Bronchial epithelial cell (primary cell): ENCODE results near the gene RAB33A. TPM values are rescaled to one million over a fixed set of nuclear protein-coding genes. Genes with fewer than 3 reads are reported as not detected.

Experiments used
- DNase-seq: peaks from one replicate; pipeline ENCODE4 v3.0.0-alpha.2; 2010; ENCODE audit warnings: low read depth
- FAIRE-seq: peaks from 2 replicates; lab custom pipeline; 2011; peaks lifted over from hg19 to GRCh38; lab: Jason Lieb, UNC
- H3K27me3 ChIP-seq: 2 replicates; pipeline ENCODE4 v1.5.1; 2011; ENCODE audit warnings: low read length; ENCODE audit not compliant: control insufficient read depth, insufficient read depth
- H3K36me3 ChIP-seq: 2 replicates; pipeline ENCODE4 v1.5.1; 2011; ENCODE audit warnings: low read length; ENCODE audit not compliant: control insufficient read depth, insufficient read depth
- H3K4me3 ChIP-seq: 2 replicates; pipeline ENCODE4 v1.5.1; 2011; ENCODE audit warnings: mild to moderate bottlenecking, low read depth, low read length, control low read depth
- total RNA-seq: library from RNA; depleted of rRNA; stranded (reverse); fragments of >200 nt; gene quantifications from 2 replicates; pipeline ENCODE4 v1.2.1, GENCODE V29; 2014
- TF ChIP-seq, protein P1 (sequence below): IDR thresholded peaks from 2 replicates; pipeline ENCODE4 v1.5.1; 2011; ENCODE audit warnings: mild to moderate bottlenecking, moderate library complexity, low read length, control low read depth, inconsistent platforms; ENCODE audit not compliant: insufficient read depth, severe bottlenecking

Gene RAB33A
- total RNA-seq, 1 donor from 2014 or later: 0.26 TPM

DNA sequence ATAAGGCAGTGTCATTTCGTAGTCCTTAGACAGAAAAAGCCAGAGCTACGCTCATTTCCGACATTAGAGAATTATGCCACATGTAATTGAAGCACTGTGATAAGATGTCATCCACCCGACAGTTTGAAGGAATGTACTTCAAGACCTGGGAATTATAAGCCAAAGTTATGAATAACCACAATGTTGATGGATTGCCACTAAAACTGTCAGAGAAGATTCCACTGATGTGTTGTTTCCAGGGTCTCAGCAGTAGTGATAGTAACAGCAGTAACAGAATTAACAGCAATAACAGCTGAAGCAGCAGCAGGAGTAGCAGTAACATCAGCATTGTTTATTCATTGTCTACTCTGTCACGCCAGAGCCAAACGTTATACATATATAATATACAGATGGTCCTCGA, 24.7 kb downstream of the RAB33A start:
- FAIRE-seq (no peak), DNase-seq (no peak)
- no peaks in the 10 kb centered on the region for H3K36me3 ChIP-seq
- no peaks in the 10 kb centered on the region for H3K27me3 ChIP-seq
- H3K4me3 ChIP-seq: no peak overlapping the region
- TF ChIP-seq, protein P1, sequence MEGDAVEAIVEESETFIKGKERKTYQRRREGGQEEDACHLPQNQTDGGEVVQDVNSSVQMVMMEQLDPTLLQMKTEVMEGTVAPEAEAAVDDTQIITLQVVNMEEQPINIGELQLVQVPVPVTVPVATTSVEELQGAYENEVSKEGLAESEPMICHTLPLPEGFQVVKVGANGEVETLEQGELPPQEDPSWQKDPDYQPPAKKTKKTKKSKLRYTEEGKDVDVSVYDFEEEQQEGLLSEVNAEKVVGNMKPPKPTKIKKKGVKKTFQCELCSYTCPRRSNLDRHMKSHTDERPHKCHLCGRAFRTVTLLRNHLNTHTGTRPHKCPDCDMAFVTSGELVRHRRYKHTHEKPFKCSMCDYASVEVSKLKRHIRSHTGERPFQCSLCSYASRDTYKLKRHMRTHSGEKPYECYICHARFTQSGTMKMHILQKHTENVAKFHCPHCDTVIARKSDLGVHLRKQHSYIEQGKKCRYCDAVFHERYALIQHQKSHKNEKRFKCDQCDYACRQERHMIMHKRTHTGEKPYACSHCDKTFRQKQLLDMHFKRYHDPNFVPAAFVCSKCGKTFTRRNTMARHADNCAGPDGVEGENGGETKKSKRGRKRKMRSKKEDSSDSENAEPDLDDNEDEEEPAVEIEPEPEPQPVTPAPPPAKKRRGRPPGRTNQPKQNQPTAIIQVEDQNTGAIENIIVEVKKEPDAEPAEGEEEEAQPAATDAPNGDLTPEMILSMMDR: no peak

DNA sequence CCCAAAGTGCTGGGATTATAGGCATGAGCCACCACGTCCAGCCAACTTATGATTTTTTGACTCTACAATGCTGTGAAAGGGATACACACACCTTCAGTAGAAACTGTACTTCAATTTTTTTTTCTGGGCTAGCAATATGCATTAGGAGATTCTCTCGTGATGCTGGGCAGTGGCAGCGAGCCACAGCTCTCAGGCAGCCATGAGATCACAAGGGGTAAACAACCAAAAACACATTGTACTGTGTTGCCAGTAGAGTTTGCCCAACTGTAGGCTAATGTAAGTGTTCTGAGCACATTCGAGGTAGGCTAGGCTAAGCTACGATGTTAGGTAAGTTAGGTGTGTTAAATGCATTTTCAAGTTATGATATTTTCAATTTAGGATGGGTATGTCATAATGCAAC, 25.7 kb downstream of the RAB33A start:
- H3K36me3 ChIP-seq: no peaks in the 10 kb centered on the region
- FAIRE-seq (no peak), DNase-seq (no peak)
- TF ChIP-seq, protein P1: no peak
- H3K4me3 ChIP-seq: no peak overlapping the region
- no peaks in the 10 kb centered on the region for H3K27me3 ChIP-seq

DNA sequence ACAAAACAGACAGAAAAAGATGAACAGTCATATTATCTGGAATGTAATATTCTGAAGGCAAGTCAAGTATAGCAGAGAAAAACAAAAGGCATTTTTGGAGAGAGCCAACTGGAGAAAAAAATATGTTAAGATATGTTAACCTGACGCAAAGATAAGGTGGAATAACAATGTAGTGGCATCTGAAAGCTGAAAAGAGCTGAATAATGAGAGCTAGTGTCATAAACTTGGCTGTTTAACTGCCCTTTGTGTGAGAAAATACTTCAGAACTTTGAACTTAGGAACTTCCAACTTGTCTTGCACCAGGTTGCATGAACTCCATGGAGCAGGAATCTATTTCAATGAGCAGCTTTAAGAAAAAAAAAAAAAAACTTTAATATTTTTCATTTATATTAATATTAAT, 32.9 kb downstream of the RAB33A start:
- DNase-seq (no peak), FAIRE-seq (no peak)
- H3K36me3 ChIP-seq: no peaks in the 10 kb centered on the region
- TF ChIP-seq, protein P1: no peak
- H3K27me3 ChIP-seq: no peaks in the 10 kb centered on the region
- H3K4me3 ChIP-seq: no peak overlapping the region

DNA sequence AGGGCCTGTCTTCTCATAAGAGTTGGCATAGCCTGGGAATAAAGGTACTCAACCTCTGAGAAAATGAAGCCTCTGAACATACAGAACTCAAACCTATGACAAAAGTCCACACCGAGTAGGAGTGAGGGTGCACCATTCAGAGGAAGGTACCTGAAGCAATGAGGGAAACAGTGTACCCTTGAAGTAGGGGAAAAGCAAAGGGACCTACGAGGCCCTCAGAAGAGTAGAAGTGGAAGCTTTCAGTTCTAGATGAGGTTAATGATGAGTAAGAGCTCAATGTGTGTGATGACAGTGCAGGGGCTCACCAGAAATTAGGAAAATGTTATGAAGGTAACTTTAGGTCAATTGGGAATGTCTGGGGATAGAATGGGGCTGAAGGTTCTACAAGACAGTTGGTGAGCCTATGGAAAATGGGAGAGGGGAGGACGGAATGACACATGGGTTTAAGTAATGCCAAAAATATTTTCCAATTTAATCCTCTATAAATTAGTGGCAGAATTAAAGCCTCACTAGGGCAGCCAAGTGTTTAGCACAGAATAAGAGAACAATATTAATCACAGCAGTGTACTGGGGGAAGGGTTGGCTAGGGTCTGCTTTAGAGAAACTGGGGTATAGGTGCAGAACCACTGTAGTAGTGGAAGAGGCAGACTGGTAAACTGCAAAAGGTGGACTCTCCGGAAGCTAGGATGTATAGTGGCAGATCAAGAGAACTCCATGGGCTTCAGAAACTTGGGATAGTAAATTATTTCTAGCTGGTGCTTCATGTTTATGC, 39.8 kb downstream of the RAB33A start:
- no peaks in the 10 kb centered on the region for H3K27me3 ChIP-seq
- DNase-seq: no peak
- no peak for FAIRE-seq
- no peaks in the 10 kb centered on the region for H3K36me3 ChIP-seq
- TF ChIP-seq, protein P1: no peak
- no peak overlapping the region for H3K4me3 ChIP-seq

DNA sequence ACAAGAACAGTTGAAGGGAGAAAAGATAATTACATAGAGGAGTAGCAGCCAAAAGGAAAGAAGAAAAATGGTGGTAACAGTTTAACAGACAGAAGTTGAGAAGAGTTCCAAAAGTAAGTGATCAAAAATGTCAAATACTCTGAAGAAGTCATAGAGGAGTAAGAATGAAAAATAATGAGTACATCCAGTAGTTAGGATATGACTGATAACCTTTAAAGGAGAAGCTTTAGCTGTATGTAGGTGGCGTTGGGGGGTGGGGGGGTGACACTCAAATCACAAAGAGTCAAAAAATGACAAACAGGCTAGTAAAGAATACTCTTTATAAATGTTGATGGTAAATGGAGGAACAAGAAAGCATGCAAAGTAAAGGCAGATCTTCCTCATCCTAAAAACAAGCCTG, 40.6 kb downstream of the RAB33A start:
- TF ChIP-seq, protein P1: no peak
- no peaks in the 10 kb centered on the region for H3K36me3 ChIP-seq
- FAIRE-seq (no peak), DNase-seq (no peak)
- no peaks in the 10 kb centered on the region for H3K27me3 ChIP-seq
- no peak overlapping the region for H3K4me3 ChIP-seq

DNA sequence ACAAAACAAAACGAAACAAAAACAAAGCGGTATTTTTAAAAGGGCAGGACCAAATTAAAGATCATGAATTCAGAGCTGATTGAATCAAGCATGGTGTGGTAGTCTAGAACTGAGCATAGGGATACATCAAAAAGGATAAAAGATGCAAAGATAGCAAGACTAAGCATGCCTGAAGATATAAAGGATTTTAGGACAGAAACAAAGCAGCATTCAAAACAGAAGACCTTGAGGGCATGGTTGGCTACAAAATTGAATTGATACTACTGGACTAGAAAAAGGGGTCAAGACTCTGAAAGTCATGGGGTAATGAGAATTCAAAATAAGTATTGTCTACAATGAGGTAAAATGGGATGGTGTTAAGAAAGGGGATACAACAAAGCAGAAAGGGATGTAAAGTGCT, 41.6 kb downstream of the RAB33A start:
- FAIRE-seq (no peak), DNase-seq (no peak)
- H3K27me3 ChIP-seq: no peaks in the 10 kb centered on the region
- H3K4me3 ChIP-seq: no peak overlapping the region
- TF ChIP-seq, protein P1: no peak
- H3K36me3 ChIP-seq: no peaks in the 10 kb centered on the region
